Measurements from ENCODE around the gene PLK5.
"Not testable (repeated sequence)": the region's sequence is repeated elsewhere in the genome, so short reads cannot be mapped to it uniquely, and the experiment has no call there.

PLK5 gene

DNA sequence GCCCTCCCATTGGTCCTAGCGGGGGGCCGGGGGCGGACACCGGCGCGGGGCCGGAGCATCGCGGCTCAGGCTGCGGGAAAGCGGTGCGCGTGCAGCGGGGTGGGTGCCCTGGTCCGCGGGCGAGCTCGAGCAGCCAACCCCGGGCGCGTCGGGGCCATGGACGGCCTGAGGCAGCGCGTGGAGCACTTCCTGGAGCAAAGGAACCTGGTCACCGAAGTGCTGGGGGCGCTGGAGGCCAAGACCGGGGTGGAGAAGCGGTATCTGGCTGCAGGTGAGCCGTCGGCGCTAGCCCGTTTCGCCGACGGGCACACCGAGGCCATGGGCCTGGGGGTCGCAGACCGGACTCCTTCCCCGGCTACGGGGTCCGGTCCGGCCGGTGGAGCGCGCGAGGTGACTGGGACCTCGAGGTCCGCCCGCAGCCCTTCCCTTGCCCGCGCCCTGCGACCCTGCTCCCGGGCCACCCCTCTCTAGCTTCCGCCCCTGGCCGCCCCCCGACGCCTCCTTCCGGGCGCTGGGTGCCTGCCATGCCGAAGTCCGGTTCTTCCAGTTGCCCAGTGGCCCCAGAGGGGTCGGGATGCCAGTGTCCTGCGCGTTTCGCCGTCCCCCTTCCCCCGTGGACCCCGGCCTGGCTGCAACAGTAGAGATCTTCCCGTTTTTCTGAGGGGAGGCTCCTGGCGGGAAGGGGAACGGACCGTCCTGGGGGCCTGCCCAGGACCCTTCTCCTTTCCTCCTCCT lies 32.6 kb upstream of the PLK5 start, which contains the start of gene REEP6:
TSS of gene REEP6 (plus strand) at position 68 of the 735 bp plus-strand sequence. CDS start at position 157, 89 bp downstream.
- DNase-seq: no peak

GRCh38 chr19:1491849-1492170 lies 32.1 kb upstream of the PLK5 start:
- no peak for DNase-seq

DNA sequence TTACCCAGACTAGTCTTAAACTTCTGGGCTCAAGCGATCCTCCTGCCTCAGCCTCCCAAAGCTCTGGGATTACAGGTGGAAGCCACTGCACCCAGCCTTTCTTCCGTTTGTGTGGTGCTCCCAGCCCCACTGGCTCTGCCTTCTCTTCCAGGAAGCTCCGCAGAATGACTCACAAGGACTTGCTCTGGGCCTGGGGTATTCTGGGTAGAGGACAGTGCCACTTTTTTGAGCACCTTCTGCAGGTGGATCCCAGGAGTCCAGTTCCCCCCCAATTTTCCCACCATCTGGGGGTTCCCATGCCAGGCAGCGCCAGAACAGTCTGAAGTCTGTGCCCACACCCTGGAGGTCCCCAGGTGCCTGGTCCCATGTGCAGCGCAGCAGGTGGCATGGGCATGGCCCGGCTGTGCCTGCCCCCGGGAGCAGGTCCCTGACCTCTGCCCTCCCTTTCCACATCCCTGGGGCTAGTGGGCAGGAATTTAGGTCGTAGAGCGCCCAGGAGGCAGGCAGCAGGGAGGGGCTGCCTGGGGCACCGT lies 31.3 kb upstream of the PLK5 start:
- DNase-seq: no peak

DNA sequence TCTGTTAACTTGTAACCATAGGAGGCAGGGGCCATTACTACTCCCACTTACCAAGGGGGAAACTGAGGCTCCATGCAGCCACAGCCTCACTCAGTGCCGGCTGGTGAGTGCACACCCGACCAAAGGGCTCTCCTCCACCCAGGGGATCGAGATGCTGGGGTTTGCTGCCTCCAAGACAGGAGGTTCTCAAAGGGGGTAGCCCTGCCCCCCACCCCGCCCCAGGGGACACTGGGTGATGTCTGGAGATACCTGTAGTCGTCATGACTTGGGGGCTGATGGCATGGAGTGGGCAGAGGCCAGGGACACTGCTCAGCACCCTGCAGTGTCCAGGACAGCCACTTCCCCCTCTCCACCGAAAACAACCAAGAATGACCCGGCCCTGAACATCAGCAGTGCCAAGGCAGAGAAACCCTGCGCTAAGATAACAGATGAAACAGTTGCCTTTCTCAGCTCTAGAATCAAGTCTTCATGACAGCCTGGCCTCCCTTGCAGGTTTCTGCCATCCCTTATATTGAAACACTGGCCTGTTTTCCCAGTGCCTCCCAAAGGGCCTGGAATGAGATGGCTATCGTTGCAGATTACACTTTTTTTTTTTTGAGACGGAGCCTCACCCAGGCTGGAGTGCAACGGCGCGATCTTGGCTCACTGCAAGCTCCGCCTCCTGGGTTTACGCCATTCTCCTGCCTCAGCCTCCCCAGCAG lies 29.6 kb upstream of the PLK5 start:
- no peak for DNase-seq

- DNase-seq: no peak
These were observed 28.7 kb upstream of the PLK5 start for GRCh38 chr19:1495051-1495798.

DNA sequence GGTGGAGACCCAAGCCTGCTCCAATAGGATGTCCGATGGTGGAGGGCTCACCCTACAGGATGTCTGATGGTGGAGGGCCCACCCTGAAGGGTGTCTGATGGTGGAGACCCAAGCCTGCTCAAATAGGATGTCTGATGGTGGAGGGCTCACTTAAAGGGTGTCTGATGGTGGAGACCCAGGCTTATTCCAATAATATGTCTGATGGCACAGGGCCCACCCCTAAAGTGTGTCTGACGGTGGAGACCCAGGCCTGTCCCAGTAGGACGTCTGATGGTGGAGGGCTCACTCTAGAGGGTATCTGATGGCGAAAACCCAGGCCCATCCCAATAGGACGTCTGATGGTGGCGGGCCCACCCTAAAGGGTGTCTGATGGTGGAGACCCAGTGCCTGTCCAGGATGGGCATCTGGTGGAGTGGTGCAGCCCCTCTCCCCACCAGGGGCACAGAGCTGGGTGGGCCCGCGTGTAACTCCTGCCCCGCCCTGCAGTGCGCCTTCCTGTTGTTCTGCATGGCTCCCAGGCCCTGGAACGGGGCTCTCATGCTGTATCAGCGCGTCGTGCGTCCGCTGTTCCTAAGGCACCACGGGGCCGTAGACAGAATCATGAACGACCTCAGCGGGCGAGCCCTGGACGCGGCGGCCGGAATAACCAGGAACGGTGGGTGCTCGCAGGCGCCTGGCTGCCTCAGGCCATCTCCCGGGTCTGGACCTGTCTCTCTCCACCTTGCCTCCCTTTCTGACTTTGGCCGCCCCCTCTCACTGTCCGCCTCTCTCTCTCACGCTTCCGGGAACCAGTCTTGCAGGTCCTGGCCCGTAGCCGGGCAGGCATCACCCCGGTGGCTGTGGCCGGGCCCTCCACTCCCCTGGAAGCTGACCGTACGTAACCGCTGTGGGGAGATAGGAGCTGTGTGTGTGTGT lies 27.8 kb upstream of the PLK5 start:
- no peak for DNase-seq

DNA sequence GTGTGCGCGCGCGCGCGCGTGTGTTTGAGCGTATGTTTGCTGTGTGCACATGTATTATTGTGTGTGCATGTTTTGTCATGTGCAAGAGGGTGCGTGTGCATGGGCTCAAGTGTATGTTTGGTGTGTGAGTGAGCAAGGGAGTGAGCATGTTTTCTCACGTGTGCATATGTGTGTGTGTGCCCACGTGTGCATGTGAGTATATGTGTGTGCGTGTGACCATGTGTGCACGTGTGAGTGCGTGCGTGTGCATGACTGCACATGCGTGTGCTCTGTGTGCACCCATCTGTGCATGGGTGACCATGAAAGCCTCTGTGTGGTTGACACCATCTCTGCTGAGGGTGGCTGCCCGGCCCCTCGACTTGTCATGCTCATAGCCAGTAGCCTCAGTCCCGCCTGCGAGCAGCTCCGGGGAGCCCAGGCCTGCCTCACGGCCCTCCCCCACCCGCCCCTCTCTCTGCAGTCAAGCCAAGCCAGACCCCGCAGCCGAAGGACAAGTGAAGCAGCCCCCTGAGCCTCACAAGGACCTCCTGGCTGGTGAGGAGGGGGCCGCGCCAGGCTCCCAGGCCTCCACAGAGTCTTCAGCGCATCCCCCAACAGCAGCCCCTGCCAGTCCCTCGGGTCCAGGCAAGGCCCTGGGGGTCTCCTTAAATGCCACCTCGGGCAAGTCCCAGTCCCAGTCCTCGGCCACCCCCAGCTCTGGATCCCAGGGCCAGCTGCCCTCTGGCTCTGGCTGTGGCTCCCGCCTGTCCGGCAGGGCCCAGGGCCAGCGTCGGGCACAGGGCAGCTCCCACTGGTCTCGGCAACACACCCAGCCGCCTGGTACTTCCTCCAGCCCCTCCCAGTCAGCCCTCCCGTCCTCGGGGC lies 26.9 kb upstream of the PLK5 start:
- DNase-seq: no peak

- no peak for DNase-seq
These were observed 26.2 kb upstream of the PLK5 start for GRCh38 chr19:1497578-1498235.

- DNase-seq: not testable (repeated sequence)
These were observed 24.6 kb upstream of the PLK5 start for GRCh38 chr19:1499231-1499630.

- no peak for DNase-seq
These were observed 22.7 kb upstream of the PLK5 start for GRCh38 chr19:1501200-1501595.

- no peak for DNase-seq
These were observed 21.3 kb upstream of the PLK5 start for GRCh38 chr19:1502433-1503088.

GRCh38 chr19:1503089-1503924 lies 20.6 kb upstream of the PLK5 start:
- no peak for DNase-seq

GRCh38 chr19:1503925-1504773 lies 19.7 kb upstream of the PLK5 start:
- DNase-seq: no peak

GRCh38 chr19:1505012-1505411 lies 18.9 kb upstream of the PLK5 start:
- DNase-seq: no peak

DNA sequence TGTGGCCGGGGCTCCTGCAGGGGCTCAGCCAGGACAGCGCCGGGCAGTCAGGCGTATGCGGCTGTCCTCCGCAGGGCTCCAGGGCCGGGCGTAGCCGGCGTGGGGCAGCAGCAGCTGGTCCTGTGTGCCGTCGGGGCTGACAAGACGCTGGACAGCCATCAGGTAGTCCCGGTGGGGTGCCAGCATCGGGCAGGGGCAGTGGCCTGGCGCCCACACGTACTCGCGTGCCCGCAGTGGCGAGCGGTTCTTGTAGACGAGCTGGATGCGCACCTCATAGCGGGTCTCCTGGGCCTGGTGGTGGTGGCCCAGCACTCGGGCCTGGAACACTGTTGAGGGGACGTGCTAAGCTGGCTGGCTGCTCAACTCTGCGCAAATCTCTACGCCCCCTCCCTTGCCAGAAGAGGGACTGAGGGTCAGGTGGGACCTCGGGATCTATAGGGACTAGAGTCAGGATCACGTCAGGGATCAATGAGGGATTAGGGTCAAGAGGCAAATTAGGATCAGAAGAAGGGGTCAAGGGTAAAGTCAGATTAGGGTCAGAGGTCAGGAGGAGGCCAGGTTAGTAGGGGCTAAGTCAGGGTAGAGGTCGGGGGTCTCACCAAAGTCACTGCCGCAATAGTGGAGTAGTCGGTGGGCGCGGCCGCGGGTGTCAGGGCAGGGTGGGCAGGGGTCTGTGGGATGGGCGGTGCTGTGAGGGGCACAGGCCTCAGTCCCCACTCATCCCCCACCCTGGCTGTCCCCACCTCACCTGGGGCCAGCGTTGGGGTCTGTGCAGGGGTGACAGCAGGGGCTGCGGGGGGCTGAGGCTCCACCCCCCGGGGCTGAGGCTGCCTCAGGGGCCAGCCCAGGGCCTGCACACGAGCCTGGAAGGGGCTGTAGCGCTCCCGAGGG lies 17.6 kb upstream of the PLK5 start:
- DNase-seq: no peak

DNA sequence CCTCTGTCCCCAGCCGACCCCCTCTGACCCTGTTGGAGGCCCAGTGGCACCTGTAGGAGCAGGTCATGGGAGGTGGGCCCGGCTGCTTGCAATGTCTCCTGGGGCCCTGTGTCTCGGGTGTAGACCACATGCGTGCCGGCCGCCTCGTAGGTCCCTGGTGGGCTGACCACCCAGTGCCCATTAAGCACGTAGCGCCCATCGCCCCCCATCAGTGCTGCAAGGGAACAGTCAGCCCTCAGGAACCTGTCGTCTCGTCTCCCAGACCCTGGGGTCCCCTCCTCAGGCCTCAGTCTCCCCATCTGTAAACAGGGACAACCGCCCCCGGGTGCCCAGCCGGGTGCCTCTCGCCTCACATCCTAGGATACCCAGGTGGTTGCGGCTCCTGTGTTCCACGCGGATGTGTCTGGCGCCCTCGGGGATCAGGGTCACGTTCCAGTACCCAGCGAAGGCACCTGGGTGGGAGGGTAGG lies 16.7 kb upstream of the PLK5 start:
- no peak for DNase-seq

Data from fibroblast of skin of back (primary cell).